Suprapubic skin (tissue), 3 donors: ENCODE data around the gene RNF114.

ENCODE experiments used
- EP300 ChIP-seq: sonication (generic); formaldehyde crosslinking; IDR thresholded peaks from one replicate; pipeline ENCODE4 v1.6.1; 2017; ENCODE audit warnings: antibody characterized with exemption
- TF ChIP-seq, protein P1 (sequence below), 2 donors: fragments of 200-600 bp in 1 of 2; fragments of 450-650 bp in 1 of 2; sonication (generic) in 1 of 2; IDR thresholded peaks; one replicate each; pipeline ENCODE4 v1.5.1; 2016 to 2019; ENCODE audit warnings: antibody characterized with exemption in 2 of 2, mild to moderate bottlenecking in 1 of 2, moderate library complexity in 1 of 2

- TF ChIP-seq EP300 = no peak
- TF ChIP-seq, protein P1, sequence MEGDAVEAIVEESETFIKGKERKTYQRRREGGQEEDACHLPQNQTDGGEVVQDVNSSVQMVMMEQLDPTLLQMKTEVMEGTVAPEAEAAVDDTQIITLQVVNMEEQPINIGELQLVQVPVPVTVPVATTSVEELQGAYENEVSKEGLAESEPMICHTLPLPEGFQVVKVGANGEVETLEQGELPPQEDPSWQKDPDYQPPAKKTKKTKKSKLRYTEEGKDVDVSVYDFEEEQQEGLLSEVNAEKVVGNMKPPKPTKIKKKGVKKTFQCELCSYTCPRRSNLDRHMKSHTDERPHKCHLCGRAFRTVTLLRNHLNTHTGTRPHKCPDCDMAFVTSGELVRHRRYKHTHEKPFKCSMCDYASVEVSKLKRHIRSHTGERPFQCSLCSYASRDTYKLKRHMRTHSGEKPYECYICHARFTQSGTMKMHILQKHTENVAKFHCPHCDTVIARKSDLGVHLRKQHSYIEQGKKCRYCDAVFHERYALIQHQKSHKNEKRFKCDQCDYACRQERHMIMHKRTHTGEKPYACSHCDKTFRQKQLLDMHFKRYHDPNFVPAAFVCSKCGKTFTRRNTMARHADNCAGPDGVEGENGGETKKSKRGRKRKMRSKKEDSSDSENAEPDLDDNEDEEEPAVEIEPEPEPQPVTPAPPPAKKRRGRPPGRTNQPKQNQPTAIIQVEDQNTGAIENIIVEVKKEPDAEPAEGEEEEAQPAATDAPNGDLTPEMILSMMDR (IDR thresholded peaks at IDR 0.05) = no peak
Observed at GRCh38 chr20:49945701-49946477, 9.7 kb downstream of the RNF114 start.
